Stimulated activated CD8-positive, alpha-beta memory T cell treated with anti-CD3 and anti-CD28 coated beads, Interleukin-12 subunit alpha, Interleukin-12 subunit beta, amount 100 ng/mL, for 24 hours (primary cell): Measurements from ENCODE around the gene HBG2.
"Not testable (repeated sequence)": the region's sequence is repeated elsewhere in the genome, so short reads cannot be mapped to it uniquely, and the experiment has no call there.

Source experiments
- DNase-seq: peaks from one replicate; pipeline ENCODE4 v3.0.0-alpha.2; 2020; ENCODE audit errors: extremely low read depth

The HBG2 gene

DNA sequence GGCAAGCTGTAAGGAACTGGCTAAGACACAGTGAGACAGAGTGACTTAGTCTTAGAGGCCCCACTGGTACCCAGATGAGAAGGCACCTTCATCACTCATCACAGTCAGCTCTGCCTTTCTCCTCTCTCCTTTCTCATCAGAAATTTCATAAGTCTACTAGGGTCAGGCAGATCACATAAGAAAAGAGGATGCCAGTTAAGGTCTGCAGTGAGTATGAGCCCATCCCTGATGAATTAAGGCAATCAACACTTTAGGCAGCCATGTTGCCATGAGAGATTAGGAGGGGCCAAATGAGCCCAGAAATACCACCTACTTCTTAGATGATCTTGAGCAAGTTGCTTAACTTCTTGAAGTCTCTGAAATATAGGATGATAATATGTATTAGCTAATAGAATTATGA is 27.0 kb upstream of the HBG2 start:
- no peak for DNase-seq

DNA sequence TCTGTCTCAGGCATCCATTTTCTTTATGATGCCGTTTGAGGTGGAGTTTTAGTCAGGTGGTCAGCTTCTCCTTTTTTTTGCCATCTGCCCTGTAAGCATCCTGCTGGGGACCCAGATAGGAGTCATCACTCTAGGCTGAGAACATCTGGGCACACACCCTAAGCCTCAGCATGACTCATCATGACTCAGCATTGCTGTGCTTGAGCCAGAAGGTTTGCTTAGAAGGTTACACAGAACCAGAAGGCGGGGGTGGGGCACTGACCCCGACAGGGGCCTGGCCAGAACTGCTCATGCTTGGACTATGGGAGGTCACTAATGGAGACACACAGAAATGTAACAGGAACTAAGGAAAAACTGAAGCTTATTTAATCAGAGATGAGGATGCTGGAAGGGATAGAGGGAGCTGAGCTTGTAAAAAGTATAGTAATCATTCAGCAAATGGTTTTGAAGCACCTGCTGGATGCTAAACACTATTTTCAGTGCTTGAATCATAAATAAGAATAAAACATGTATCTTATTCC is 26.1 kb upstream of the HBG2 start:
- no peak for DNase-seq

DNA sequence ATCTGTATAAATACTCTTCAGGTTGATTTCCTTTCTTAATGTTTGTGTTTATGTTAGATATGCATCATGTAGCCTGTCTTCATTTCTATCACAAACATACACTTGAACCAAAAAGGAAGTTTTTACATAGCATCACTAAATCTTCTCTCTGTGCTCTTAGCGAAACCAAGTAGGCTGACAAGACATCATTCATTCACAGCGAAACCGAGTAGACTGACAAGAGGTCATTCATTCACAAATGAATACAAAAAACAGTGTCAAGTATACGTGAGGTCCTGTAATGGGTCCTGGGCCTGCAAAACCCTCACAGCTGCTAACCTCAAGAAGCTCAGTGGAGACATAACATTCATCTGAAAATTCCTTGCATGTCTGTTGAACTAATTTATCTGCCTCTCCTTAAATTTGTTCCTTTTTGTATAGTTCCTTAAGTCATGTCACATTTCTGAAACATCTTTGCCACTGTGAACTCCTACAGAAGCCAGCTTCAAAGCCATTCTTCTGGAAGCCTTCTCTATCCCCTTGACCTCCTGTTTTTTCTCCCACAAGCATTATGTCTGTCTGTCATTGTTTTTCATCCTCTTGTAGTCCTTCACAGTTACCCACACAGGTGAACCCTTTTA is 25.0 kb upstream of the HBG2 start:
- DNase-seq, result no peak

DNA sequence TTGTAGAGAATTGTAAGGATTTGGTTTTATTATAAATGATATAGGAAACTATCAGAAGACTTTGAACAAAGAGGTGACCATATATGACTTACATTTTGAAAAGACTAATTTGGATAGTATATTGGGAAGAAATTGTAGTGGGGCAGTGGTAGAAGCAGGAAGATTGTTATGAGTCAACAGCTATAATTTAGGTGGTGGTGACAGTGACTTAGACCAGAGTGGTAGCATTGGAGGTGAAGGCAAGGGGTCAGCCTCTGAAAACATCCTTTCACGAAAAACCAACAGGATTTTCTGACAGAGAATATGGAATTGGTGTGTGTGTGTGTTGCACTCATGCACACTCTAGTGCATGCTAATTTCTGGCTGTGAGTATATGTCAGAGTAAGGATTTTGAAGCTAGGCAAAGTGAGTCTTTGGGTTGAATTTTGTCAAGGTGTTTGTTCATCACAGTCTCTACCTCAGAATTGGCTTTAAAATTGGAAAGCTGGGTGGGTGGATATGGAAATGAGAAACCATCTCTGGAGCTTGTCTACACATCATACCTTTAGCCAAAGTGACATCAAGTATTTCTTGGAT is 23.3 kb upstream of the HBG2 start:
- DNase-seq, result no peak

DNA sequence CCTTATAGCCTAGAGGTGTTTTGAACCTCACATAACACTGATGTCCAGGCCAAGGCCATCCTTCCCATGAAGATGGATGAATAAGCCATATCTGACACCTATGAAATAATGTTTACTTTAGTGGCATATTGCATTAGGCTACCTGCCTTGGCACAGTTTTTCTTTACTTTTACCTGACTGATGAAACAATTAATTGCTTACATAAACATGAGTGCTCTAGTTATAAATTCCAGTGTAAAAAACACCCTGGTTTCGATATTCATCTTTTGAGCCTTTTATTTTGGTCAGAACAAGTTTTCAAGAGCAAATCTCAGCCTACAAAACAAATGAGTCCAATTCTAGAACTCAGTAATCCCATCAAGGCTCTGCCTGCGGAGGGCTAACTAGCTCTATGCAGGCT is 22.1 kb upstream of the HBG2 start:
- no peak for DNase-seq

DNA sequence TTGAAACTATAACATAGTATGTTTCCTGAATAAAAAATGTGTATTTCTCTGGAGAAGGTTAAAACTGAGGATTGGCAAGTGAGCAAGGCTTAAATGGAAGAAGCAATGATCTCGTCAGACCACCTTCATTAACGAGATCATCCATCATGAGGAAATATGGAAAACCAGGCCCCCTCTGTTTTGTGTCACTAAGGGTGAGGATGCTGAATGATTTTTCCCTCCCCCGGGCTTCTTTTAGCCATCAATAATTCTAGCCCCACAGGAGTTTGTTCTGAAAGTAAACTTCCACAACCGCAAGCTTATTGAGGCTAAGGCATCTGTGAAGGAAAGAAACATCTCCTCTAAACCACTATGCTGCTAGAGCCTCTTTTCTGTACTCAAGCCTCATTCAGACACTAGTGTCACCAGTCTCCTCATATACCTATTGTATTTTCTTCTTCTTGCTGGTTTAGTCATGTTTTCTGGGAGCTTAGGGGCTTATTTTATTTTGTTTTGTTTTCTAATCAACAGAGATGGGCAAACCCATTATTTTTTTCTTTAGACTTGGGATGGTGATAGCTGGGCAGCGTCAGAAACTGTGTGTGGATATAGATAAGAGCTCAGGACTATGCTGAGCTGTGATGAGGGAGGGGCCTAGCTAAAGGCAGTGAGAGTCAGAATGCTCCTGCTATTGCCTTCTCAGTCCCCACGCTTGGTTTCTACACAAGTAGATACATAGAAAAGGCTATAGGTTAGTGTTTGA is 21.0 kb upstream of the HBG2 start:
- DNase-seq, result no peak

DNA sequence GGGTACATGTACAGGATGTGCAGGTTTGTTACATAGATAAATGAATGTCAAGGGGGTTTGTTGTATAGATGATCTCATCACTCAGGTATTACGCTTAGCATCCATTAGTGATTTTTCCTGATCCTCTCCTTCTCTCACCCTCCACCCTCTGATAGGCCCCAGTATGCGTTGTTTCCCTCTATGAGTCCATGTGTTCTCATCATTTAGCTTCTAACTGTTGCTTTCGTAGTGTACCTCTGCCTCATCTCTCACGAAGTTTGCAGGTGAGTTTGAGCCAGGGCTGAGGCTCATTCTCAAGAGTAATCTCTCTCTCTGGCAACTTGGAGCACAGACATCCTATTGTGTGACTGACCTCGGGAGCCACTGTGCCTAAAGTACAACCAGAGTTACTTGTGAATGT is 19.8 kb upstream of the HBG2 start:
- no peak for DNase-seq

DNA sequence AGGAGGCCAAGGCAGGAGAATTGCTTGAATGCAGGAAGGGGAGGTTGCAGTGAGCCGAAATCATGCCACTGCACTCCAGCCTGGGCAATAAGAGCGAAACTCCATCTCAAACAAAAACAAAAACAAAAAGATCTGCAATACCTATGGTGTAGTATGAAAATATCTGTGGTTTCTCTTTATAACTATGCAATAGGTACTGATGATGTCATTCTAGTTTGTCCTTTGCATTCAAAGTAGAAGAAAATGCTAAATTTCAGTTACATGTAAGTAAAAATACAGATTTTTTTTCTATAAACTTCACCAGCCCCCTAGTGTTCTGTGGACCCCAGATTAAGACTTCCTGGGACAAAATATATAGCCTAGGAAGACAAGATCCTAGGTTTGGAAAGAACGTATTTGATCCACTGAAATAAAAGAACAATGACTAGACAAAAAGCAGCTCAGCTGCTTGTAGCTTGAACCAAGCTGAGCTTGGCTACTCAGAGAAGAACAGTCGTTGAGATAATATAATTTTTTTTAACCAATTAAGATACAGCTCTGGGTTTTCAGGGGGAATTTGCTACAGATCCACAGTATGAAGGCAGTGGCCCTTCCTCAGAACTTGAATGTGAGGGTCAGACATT is 17.9 kb upstream of the HBG2 start:
- DNase-seq, result no peak

DNA sequence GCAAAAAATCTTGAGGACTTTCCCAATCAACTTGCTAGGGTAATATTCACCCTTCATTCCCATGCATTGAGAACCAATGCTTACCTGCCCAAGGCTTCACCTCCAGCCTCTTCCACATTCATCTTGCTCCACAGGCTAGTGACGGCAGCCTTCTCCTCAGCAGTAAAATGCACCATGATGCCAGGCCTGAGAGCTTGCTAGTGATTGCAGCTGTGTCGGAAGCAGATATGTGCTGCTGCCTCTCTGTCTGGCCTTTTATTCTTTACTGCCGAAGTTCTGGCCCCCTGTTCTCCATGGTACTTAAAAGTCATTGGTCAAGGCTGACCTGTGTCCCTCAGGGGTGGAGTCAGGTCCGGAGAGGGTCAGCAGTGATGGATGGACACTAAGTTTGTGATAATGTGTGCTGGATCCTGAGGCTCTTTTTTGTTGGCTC is 15.2 kb upstream of the HBG2 start, which contains the start of gene HBE1:
Gene HBE1 (minus strand): TSS at position 231 of the 433 bp plus-strand sequence. CDS start 55 bp downstream, at position 176.
- no peak for DNase-seq

DNA sequence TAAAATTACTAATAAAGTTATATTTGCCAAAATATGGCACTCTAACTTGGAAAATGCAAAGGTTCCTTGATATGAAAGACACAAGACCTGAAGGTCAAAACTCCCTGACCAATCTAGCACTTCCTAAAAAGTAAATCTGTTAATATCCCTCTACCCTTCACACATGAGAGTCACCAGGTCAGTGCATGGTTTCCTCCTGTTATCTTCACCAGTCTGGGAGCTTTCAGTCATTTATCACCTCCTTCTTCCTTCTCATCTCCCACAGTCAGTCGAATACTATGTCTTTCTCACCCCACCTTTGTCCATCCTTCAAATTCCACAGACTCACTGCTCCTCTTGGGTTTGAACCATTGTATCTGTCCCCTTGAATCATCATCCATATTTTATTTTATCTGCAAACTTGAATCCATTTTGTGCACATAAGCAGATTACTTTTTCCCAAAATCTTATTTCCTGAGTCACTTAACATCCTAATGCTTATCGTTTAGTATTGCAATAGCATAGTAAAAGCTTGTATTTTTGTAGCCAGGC is 12.5 kb upstream of the HBG2 start:
- no peak for DNase-seq

DNA sequence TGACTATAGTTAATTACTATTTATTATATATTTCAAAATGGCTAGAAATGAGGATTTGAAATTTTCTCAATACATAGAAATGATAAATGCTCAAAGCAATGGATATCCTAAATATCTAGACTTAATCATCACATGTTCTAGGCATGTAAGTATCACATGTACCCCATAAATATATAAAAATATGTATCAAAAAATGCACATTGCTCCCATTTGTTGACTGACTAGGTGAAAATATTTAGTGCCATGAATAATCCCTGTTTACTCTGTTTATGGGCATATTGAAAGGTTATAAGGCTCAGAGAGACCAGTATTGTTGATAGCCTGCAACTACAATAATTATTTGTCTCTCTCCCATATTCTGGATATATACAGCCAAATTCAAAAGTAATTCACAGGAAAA is 12.0 kb upstream of the HBG2 start:
- DNase-seq, result no peak

DNA sequence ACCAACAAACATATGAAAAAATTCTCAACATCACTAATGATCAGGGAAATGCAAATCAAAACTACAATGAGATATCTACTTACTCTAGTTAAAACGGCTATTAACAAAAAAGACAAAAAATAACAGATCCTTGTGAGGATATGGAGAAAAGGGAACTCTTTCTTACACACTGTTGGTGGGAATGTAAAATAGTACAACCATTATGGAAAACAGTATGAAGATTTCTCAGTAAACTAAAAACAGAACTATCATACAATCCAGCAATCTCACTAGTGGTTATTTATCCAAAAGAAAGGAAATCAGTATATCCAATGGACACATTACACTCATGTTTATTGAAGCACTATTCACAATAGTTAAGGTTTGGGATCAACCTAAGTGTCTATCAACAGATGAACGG is 11.3 kb upstream of the HBG2 start:
- DNase-seq, result no peak

DNA sequence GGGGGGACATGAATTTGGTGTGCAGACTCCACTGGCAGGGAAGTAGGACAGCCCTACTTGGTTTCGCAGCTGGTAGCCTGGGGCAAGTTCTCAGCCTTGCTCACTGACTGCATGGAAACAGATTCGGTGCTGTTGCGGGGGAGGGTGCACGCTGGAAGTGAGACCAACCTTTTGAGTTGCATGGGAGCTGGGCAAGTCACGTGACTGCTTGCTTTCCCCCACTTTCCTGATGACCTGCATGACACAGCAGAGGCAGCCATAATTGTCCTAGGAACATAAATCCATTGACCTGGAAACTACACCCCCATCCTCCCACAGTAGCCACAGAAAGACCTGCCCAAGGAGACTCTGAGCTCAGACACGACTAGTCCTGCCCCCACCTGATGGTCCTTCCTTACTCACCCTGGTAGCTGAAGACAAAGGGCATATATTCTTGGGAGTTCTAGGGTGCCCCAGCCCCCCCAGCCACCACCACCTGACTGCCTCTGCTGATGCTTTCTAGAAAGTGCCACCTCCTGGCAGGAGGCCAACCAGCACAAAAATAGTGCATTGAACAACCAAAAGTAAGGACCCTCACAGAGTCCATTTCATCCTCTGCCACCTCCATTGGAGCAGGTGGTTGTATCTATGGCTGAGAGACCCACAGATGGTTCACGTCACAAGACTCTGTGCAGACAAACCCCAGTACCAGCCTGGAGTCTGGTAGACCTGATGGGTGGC is 4.1 kb upstream of the HBG2 start:
- DNase-seq, result no peak

DNA sequence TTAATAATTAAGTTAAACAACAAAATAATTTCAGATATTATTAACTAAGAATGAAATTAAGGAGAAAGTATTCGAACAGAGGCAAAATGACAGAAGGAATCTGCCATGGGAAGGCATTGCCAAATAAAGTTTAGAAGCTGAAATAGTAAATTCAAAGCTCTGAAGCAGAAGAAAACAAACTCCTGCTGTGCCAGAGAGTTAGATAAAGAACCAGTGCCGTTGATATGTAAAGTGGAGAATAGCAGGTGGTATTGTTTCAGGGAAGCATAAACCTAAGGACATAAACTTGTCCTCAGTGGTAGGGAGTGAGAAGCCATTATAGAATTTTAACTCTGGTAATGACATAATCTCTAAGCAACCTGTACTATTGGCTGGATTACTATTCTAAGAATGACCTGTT is 2.7 kb upstream of the HBG2 start:
- no peak for DNase-seq

DNA sequence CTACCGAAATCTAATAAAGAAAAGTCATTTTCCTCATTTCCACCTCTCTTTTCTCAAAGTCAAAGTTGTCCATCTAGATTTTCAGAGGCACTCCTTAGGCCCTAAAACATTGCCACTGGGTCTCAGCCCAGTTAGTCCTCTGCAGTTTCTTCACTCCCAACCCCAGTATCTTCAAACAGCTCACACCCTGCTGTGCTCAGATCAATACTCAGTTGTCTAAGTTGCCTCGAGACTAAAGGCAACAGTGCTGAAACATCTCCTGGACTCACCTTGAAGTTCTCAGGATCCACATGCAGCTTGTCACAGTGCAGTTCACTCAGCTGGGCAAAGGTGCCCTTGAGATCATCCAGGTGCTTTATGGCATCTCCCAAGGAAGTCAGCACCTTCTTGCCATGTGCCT is 558 bp downstream of the HBG2 start:
- DNase-seq, result not testable (repeated sequence)

DNA sequence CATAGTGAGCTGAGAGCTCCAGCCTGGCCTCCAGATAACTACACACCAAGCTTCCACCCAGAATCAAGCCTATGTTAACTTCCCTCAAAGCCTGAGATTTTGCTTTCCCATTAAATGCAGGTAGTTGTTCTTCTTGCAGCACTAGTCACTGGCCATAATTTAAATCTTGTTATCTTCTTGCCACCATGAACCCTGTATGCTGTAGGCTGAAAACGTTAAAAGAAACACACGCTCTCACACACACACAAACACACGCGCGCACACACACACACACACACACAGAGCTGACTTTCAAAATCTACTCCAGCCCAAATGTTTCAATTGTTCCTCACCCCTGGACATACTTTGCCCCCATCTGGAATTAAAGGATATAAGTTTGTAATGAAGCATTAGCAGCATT is 1.1 kb downstream of the HBG2 start:
- DNase-seq, result not testable (repeated sequence)

DNA sequence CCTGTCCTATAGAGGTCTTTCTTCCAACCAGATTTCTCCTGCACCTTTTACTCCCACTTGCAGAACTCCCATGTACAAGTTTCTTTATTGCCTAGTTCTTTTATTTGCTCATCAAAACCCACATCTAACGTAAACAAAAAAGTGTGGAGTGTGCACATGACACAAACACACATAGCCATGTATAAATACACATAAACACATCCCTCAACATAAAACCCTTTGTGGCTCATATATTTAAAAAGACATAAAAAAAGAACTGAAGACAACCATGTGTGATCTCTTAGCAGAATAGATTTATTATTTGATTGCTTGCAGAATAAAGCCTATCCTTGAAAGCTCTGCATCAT is 1.7 kb downstream of the HBG2 start:
- DNase-seq, result no peak

DNA sequence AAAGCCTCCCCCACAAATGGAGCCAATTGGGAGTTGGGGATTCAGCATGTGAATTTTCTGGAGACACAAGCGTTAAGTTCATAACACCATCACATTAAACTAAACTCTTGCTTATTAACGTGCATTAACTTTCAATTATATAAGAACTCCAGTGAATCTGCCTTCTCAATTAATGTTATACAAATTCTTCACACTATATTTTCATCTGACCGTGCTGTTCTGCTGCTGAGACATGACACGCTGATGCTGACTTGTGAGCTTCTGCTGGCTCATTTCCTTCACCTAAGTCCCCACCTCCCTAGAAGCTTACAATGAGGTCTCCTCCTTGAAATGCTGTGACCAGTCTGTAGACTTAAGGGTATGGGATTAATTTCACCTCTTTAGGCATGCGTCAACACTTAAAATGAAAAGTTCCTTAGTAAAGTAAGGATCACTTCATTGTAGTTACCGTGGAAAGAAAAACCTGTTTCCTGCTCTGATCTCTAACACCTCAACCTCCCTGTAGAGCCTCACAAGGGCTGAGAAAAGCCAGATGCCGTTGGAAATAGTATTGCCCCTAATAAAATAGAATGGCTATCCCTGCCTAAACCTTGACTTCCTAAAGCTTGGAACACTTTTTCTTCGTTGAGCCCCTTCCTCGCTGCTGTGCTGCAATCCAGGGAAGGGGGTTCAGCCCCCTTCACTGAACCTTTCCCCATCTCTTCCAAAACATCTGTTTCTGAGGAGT is 2.2 kb downstream of the HBG2 start:
- DNase-seq, result no peak

DNA sequence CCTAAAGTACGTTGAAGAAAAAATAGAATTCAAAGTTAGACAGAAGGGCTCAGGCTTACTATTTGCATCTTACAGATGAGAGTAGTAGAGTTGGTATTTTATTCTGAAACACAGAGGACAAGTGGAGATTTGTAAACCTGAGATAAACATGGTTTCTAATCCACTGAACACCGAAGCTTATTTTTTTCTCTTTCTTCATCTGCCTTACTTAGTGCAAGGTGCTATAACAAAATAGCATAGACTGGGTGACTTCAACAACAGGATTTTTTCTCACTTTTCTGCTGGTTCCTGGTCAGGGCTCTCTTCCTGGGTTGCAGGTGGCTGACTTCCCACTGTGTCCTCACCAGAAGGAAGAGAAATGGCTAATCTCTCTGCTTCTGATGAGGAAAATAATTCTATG is 2.8 kb downstream of the HBG2 start:
- no peak for DNase-seq

DNA sequence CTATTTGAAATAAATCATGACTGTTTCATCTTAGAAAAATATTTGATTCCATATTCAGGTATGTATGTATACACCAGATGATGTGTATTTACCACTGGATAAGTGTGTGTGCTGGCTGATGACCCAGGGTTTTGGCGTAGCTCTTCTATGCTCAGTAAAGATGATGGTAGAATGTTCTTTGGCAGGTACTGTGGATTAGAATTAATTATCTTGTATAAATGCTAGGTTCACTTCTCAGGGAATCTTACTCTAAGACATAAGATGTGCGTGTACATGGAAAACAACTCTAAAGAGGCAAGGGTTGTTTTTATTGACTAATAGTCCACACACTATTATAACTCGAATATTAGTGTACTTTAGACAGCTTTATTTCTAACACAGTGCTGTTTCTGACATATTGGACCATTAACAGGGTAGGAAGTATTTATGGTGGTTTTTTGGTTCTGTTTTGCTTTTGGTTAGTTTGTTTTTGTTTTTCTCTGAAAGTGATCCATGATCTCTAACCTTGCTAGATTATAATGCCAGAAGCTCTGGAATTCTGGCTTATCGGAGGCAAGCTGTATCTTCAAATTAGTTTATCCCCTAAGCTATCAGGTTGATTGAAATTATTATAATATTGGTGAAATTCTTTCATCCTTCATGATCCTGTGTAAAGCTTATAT is 3.9 kb downstream of the HBG2 start:
- DNase-seq, result no peak
